Endodermal cell (in vitro differentiated cells): ENCODE measurements around the gene DNM1. TPM values are rescaled to one million over a fixed set of nuclear protein-coding genes. Genes with fewer than 3 reads are reported as not detected.

ENCODE experiments used
- DNase-seq: peaks from one replicate; pipeline ENCODE4 v3.0.0-alpha.2; 2017
- H3K27ac ChIP-seq: 2 replicates; pipeline ENCODE4 v1.5.1; 2013; ENCODE audit warnings: mild to moderate bottlenecking, low read depth, low read length, moderate library complexity
- H3K27me3 ChIP-seq: 2 replicates; pipeline ENCODE4 v1.6.1; 2013; ENCODE audit warnings: mild to moderate bottlenecking, low read length, moderate library complexity; ENCODE audit not compliant: insufficient read depth, control insufficient read depth, poor library complexity, severe bottlenecking
- H3K36me3 ChIP-seq: 2 replicates; pipeline ENCODE4 v1.7.0; 2013; ENCODE audit warnings: mild to moderate bottlenecking, low read length, moderate library complexity; ENCODE audit not compliant: control insufficient read depth, insufficient read depth
- H3K4me1 ChIP-seq: one replicate; pipeline ENCODE4 v1.7.0; 2013; ENCODE audit warnings: low read length; ENCODE audit not compliant: control insufficient read depth, insufficient read depth
- H3K4me3 ChIP-seq: 2 replicates; pipeline ENCODE4 v1.5.1; 2013; ENCODE audit warnings: mild to moderate bottlenecking, low read length, moderate library complexity
- H3K9ac ChIP-seq: 2 replicates; pipeline ENCODE4 v1.6.1; 2013; ENCODE audit warnings: mild to moderate bottlenecking, low read length, moderate library complexity; ENCODE audit not compliant: poor library complexity, severe bottlenecking; ENCODE audit errors: extremely low read depth
- H3K9me3 ChIP-seq: 2 replicates; pipeline ENCODE4 v1.6.1; 2013; ENCODE audit warnings: mild to moderate bottlenecking, low read length, moderate library complexity; ENCODE audit not compliant: control insufficient read depth
- H3K27ac Mint-ChIP-seq: 2 replicates; pipeline ENCODE4 v1.8.0; 2020; ENCODE audit warnings: mixed read lengths
- H3K27me3 Mint-ChIP-seq: 2 replicates; pipeline ENCODE4 v1.8.0; 2021; ENCODE audit warnings: mild to moderate bottlenecking, mixed read lengths; ENCODE audit not compliant: insufficient read depth
- H3K36me3 Mint-ChIP-seq: 2 replicates; pipeline ENCODE4 v1.8.0; 2020; ENCODE audit warnings: low read depth, mixed read lengths
- H3K4me1 Mint-ChIP-seq: 2 replicates; pipeline ENCODE4 v1.8.0; 2020; ENCODE audit warnings: mixed read lengths
- H3K4me3 Mint-ChIP-seq: 2 replicates; pipeline ENCODE4 v1.8.0; 2020; ENCODE audit warnings: mild to moderate bottlenecking, moderate library complexity, mixed read lengths
- H3K9me3 Mint-ChIP-seq: 2 replicates; pipeline ENCODE4 v1.8.0; 2020; ENCODE audit warnings: mild to moderate bottlenecking, mixed read lengths
- CTCF ChIP-seq: fragments of 200-600 bp; sonication (generic); conservative IDR thresholded peaks from 2 replicates; pipeline ENCODE4 v1.5.0; 2021; ENCODE audit warnings: antibody characterized with exemption, mild to moderate bottlenecking
- WGBS, 2 experiments: methylation state at CpG; one replicate each; pipeline versions ENCODE4 v1.1.5 to v1.1.7; 2013; ENCODE audit warnings: missing lambda C conversion rate in 2 of 2, mixed read lengths in 1 of 2; ENCODE audit not compliant: insufficient coverage in 1 of 2, insufficient read length in 1 of 2; 5-methylcytosine and 5-hydroxymethylcytosine counted together
- total RNA-seq, 2 donors: library from RNA; stranded (reverse); fragmentation: NEBNext Ultra II Directional in 1 of 2; extraction: Animal tissue kit (Norgen Biotek cat#: 25700) in 1 of 2; gene quantifications; 2 replicates in 1 of 2; 3 replicates in 1 of 2; pipeline ENCODE4 v1.2.1, GENCODE V29; 2021

DNM1 gene
- total RNA-seq, 2 donors from 2014 or later, result 55.8 to 147 TPM

GRCh38 chr9:128280084-128280622 is 77.0 kb downstream of the DNM1 start:
- Histone ChIP-seq H3K9ac (no peak overlapping the region), H3K4me3 (no peak overlapping the region), H3K27ac (no peak overlapping the region), H3K27me3 (no peaks in the 10 kb centered on the region), H3K36me3 (peaks cover 10% of the 10 kb centered on the region), H3K9me3 (no peaks in the 10 kb centered on the region), H3K4me1 (no peaks in the 10 kb centered on the region)
- no peaks in the 10 kb centered on the region for H3K27me3 Mint-ChIP-seq
- H3K4me3 Mint-ChIP-seq, result no peak overlapping the region
- WGBS, 2 experiments, result 92 to 96% methylated on average over 5 of the region's 5 CpGs
- H3K9me3 Mint-ChIP-seq, result no peaks in the 10 kb centered on the region
- H3K36me3 Mint-ChIP-seq, result peaks cover 7% of the 10 kb centered on the region
- DNase-seq, result no peak
- TF ChIP-seq CTCF, result no peak
- H3K4me1 Mint-ChIP-seq, result peaks cover 10% of the 10 kb centered on the region
- H3K27ac Mint-ChIP-seq, result no peak overlapping the region

- WGBS, 2 experiments, result 95 to 98% methylated on average over 4 to 6 of the region's 6 CpGs
- no peak for DNase-seq
- H3K27me3 Mint-ChIP-seq, result no peaks in the 10 kb centered on the region
- no peak overlapping the region for H3K4me3 Mint-ChIP-seq
- Histone ChIP-seq H3K27ac (no peak overlapping the region), H3K9ac (no peak overlapping the region), H3K36me3 (peaks cover 22% of the 10 kb centered on the region), H3K9me3 (no peaks in the 10 kb centered on the region), H3K4me3 (no peak overlapping the region), H3K4me1 (no peaks in the 10 kb centered on the region), H3K27me3 (no peaks in the 10 kb centered on the region)
- H3K4me1 Mint-ChIP-seq, result peaks cover 5% of the 10 kb centered on the region
- H3K27ac Mint-ChIP-seq, result no peak overlapping the region
- H3K36me3 Mint-ChIP-seq, result peaks cover 14% of the 10 kb centered on the region
- TF ChIP-seq CTCF, result no peak
- H3K9me3 Mint-ChIP-seq, result no peaks in the 10 kb centered on the region
These were observed 79.3 kb downstream of the DNM1 start for GRCh38 chr9:128282500-128282899.

GRCh38 chr9:128285033-128285784 is 82.0 kb downstream of the DNM1 start:
- Mint-ChIP-seq H3K27me3 (no peaks in the 10 kb centered on the region), H3K36me3 (peaks cover 27% of the 10 kb centered on the region), H3K27ac (no peak overlapping the region), H3K9me3 (no peaks in the 10 kb centered on the region), H3K4me3 (no peak overlapping the region), H3K4me1 (no peaks in the 10 kb centered on the region)
- no peak for DNase-seq
- no peaks in the 10 kb centered on the region for H3K27me3 ChIP-seq
- 92 to 94% methylated on average over 11 to 12 of the region's 12 CpGs for WGBS, 2 experiments
- H3K36me3 ChIP-seq, result peaks cover 34% of the 10 kb centered on the region
- no peak overlapping the region for H3K9ac ChIP-seq
- H3K4me1 ChIP-seq, result no peaks in the 10 kb centered on the region
- no peak overlapping the region for H3K4me3 ChIP-seq
- H3K27ac ChIP-seq, result no peak overlapping the region
- TF ChIP-seq CTCF, result no peak
- H3K9me3 ChIP-seq, result no peaks in the 10 kb centered on the region
